IPS DF 6.9 (cell line): ENCODE measurements around the gene OXCT1.

Source experiments
- DNase-seq: peaks from one replicate; pipeline ENCODE4 v3.0.0-alpha.2; 2013; ENCODE audit warnings: low read depth, low spot score
- H3K27ac ChIP-seq: one replicate; pipeline ENCODE4 v1.5.1; 2013; ENCODE audit warnings: low read length, control low read depth
- H3K27me3 ChIP-seq: 2 replicates; pipeline ENCODE4 v1.6.1; 2013; ENCODE audit warnings: mild to moderate bottlenecking, low read length; ENCODE audit not compliant: control insufficient read depth, insufficient read depth
- H3K36me3 ChIP-seq: 2 replicates; pipeline ENCODE4 v1.6.1; 2013; ENCODE audit warnings: low read length; ENCODE audit not compliant: control insufficient read depth, insufficient read depth
- H3K4me1 ChIP-seq: 2 replicates; pipeline ENCODE4 v1.6.1; 2013; ENCODE audit warnings: low read length; ENCODE audit not compliant: control insufficient read depth, insufficient read depth
- H3K4me3 ChIP-seq: 2 replicates; pipeline ENCODE4 v1.5.1; 2013; ENCODE audit warnings: mild to moderate bottlenecking, low read length
- H3K9me3 ChIP-seq: 2 replicates; pipeline ENCODE4 v1.6.1; 2013; ENCODE audit warnings: low read length, inconsistent platforms; ENCODE audit not compliant: control insufficient read depth, insufficient read depth
- WGBS: extraction: QIAGEN DNeasy Blood & Tissue Kit; methylation state at CpG from one replicate; pipeline ENCODE4 v1.1.7; 2013; ENCODE audit warnings: mixed read lengths, missing lambda C conversion rate; ENCODE audit not compliant: insufficient read length, insufficient coverage; 5-methylcytosine and 5-hydroxymethylcytosine counted together

Gene OXCT1

GRCh38 chr5:41808294-41808693 lies 61.9 kb downstream of the OXCT1 start:
- Histone ChIP-seq H3K36me3 (no peaks in the 10 kb centered on the region), H3K4me1 (no peaks in the 10 kb centered on the region), H3K9me3 (no peaks in the 10 kb centered on the region), H3K27ac (no peak overlapping the region), H3K4me3 (no peak overlapping the region), H3K27me3 (no peaks in the 10 kb centered on the region)
- no peak for DNase-seq
- no CpG with 5 or more reads among the region's 3 CpGs for WGBS

GRCh38 chr5:41797662-41798061 lies 72.6 kb downstream of the OXCT1 start:
- WGBS = no CpG with 5 or more reads among the region's 2 CpGs
- H3K9me3 ChIP-seq = no peaks in the 10 kb centered on the region
- H3K4me1 ChIP-seq = 0 out of 2 replicates have a peak, but pooled peaks cover 2% of the 10 kb centered on the region

GRCh38 chr5:41796061-41796460 lies 74.2 kb downstream of the OXCT1 start:
- H3K4me1 ChIP-seq = 0 out of 2 replicates have a peak, but pooled peaks cover 2% of the 10 kb centered on the region
- no peaks in the 10 kb centered on the region for H3K36me3 ChIP-seq
- no peak overlapping the region for H3K4me3 ChIP-seq
- DNase-seq = no peak
- no peaks in the 10 kb centered on the region for H3K9me3 ChIP-seq
- H3K27me3 ChIP-seq = no peaks in the 10 kb centered on the region
- no peak overlapping the region for H3K27ac ChIP-seq

More at GRCh38 chr5:41797662-41798061, 72.6 kb downstream of the OXCT1 start:
- H3K27me3 ChIP-seq = no peaks in the 10 kb centered on the region
- no peak overlapping the region for H3K27ac ChIP-seq
- no peak for DNase-seq
- no peaks in the 10 kb centered on the region for H3K36me3 ChIP-seq
- no peak overlapping the region for H3K4me3 ChIP-seq

- DNase-seq = no peak
- Histone ChIP-seq H3K4me3 (no peak overlapping the region), H3K9me3 (no peaks in the 10 kb centered on the region), H3K36me3 (no peaks in the 10 kb centered on the region), H3K27ac (no peak overlapping the region), H3K27me3 (no peaks in the 10 kb centered on the region), H3K4me1 (0 out of 2 replicates have a peak, but pooled peaks cover 2% of the 10 kb centered on the region)
- WGBS = no CpG with 5 or more reads among the region's 6 CpGs
Observed at GRCh38 chr5:41795125-41795524, 75.1 kb downstream of the OXCT1 start.

- no peak for DNase-seq
- Histone ChIP-seq H3K4me3 (no peak overlapping the region), H3K9me3 (no peaks in the 10 kb centered on the region), H3K36me3 (no peaks in the 10 kb centered on the region), H3K27me3 (no peaks in the 10 kb centered on the region), H3K4me1 (0 out of 2 replicates have a peak, but pooled peaks cover 2% of the 10 kb centered on the region), H3K27ac (no peak overlapping the region)
- no CpG with 5 or more reads among the region's 4 CpGs for WGBS
Observed at GRCh38 chr5:41794471-41794870, 75.8 kb downstream of the OXCT1 start.

- Histone ChIP-seq H3K9me3 (no peaks in the 10 kb centered on the region), H3K4me3 (no peak overlapping the region), H3K27me3 (no peaks in the 10 kb centered on the region), H3K36me3 (no peaks in the 10 kb centered on the region), H3K27ac (no peak overlapping the region), H3K4me1 (0 out of 2 replicates have a peak, but pooled peaks cover 2% of the 10 kb centered on the region)
- DNase-seq = no peak
- no CpG with 5 or more reads among the region's 3 CpGs for WGBS
Observed at GRCh38 chr5:41793141-41793770, 77.0 kb downstream of the OXCT1 start.

GRCh38 chr5:41790038-41790776 lies 80.0 kb downstream of the OXCT1 start:
- no peak for DNase-seq
- Histone ChIP-seq H3K27me3 (no peaks in the 10 kb centered on the region), H3K4me1 (0 out of 2 replicates have a peak, but pooled peaks cover 2% of the 10 kb centered on the region), H3K4me3 (no peak overlapping the region), H3K36me3 (no peaks in the 10 kb centered on the region), H3K27ac (no peak overlapping the region), H3K9me3 (no peaks in the 10 kb centered on the region)
- no CpG with 5 or more reads among the region's 6 CpGs for WGBS

- Histone ChIP-seq H3K27ac (no peak overlapping the region), H3K4me1 (no peaks in the 10 kb centered on the region), H3K27me3 (no peaks in the 10 kb centered on the region), H3K36me3 (no peaks in the 10 kb centered on the region), H3K4me3 (no peak overlapping the region), H3K9me3 (no peaks in the 10 kb centered on the region)
- no peak for DNase-seq
- no CpG with 5 or more reads among the region's 1 CpG for WGBS
Observed at GRCh38 chr5:41789434-41789833, 80.8 kb downstream of the OXCT1 start.

- no peaks in the 10 kb centered on the region for H3K4me1 ChIP-seq
- no peak overlapping the region for H3K4me3 ChIP-seq
- WGBS = no CpG with 5 or more reads among the region's 2 CpGs
- no peak for DNase-seq
- no peaks in the 10 kb centered on the region for H3K27me3 ChIP-seq
- H3K9me3 ChIP-seq = no peaks in the 10 kb centered on the region
- H3K27ac ChIP-seq = no peak overlapping the region
- H3K36me3 ChIP-seq = no peaks in the 10 kb centered on the region
Observed at GRCh38 chr5:41788941-41789368, 81.3 kb downstream of the OXCT1 start.

- no peaks in the 10 kb centered on the region for H3K9me3 ChIP-seq
- no peaks in the 10 kb centered on the region for H3K4me1 ChIP-seq
- no peaks in the 10 kb centered on the region for H3K36me3 ChIP-seq
- DNase-seq = no peak
- H3K4me3 ChIP-seq = no peak overlapping the region
- no peak overlapping the region for H3K27ac ChIP-seq
- no CpG with 5 or more reads among the region's 2 CpGs for WGBS
- H3K27me3 ChIP-seq = no peaks in the 10 kb centered on the region
Observed at GRCh38 chr5:41787265-41787664, 83.0 kb downstream of the OXCT1 start.

- H3K27me3 ChIP-seq = no peaks in the 10 kb centered on the region
- no peaks in the 10 kb centered on the region for H3K36me3 ChIP-seq
- no peak overlapping the region for H3K27ac ChIP-seq
- no peak for DNase-seq
- no peaks in the 10 kb centered on the region for H3K4me1 ChIP-seq
- H3K4me3 ChIP-seq = no peak overlapping the region
- no peaks in the 10 kb centered on the region for H3K9me3 ChIP-seq
Observed at GRCh38 chr5:41785061-41785460, 85.2 kb downstream of the OXCT1 start.
